AG09319 (cell line): ENCODE data around the gene TOGARAM2.

Experiments used
- DNase-seq: peaks from one replicate; pipeline ENCODE4 v3.0.0-alpha.2; 2010; ENCODE audit warnings: low read depth; ENCODE audit errors: extremely low read depth
- TF ChIP-seq, protein P1 (sequence below): IDR thresholded peaks from 2 replicates; pipeline ENCODE4 v1.5.1; 2011; ENCODE audit warnings: low read depth, mild to moderate bottlenecking, inconsistent platforms, low read length, moderate library complexity

Gene TOGARAM2

DNA sequence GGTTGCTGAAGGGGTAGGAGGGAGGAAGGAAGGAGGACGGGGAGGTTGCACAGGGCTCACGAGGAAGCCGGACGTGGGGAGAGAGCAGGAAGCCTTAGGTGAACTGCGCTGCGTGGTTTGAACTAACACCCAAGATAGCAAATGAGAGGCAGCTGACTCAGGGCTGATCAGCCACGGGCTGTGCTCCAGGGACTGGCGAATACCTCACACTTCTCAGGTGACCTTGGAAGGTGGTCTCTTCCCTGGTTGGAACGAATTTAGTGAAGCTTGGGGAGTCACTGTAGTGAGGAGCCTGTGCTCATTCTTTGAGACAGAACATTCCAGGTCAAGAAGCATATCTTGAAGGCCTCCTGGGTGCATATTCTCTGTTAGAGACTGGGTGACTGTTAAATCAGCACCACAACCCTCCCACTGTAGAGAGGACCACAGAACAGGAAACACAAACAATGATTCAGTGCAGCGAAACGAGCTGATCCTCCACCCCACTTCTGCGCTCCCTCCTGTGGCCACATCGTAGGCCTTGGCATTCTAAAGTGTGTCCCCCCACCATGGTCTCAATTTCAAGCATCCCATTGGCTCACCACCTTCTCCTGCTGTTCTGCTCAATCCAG is 33.8 kb downstream of the TOGARAM2 start:
- no peak for DNase-seq
- TF ChIP-seq, protein P1, sequence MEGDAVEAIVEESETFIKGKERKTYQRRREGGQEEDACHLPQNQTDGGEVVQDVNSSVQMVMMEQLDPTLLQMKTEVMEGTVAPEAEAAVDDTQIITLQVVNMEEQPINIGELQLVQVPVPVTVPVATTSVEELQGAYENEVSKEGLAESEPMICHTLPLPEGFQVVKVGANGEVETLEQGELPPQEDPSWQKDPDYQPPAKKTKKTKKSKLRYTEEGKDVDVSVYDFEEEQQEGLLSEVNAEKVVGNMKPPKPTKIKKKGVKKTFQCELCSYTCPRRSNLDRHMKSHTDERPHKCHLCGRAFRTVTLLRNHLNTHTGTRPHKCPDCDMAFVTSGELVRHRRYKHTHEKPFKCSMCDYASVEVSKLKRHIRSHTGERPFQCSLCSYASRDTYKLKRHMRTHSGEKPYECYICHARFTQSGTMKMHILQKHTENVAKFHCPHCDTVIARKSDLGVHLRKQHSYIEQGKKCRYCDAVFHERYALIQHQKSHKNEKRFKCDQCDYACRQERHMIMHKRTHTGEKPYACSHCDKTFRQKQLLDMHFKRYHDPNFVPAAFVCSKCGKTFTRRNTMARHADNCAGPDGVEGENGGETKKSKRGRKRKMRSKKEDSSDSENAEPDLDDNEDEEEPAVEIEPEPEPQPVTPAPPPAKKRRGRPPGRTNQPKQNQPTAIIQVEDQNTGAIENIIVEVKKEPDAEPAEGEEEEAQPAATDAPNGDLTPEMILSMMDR, result no peak

DNA sequence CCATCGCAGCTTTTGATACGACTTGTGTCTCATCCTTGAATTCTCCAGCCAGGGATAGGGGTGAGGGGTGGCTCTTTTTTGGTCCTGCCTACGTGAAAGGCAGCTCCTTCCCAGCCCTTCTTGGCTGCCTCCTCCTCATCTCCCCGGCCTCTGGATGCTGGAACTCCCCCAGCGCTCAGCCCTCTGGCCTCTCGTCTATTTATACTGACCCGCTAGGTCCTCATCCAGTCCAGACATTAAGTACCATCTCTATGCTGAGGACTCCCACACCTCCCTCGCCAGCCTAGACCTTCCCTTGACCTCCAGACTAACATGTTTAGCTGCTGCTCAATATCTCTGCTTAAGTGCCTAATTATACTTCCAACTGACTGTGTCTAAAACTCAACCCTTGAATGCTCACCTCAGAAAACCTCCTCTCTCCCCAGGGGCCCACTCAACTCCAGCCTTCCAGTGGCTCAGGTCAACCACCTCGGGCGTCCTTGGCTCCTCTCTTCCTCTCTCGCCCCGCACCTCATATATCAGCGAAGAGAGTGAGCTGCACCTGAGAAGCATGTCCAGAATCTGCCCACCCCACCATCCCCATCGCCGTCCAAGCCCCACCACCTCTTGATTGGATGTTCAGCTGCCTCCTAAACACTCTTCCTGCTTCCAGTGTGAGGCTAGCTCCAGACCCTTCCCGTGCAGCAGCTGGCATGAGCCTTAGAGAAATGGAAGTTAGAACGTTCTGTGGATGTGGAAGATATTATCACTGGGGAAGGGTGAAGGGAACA is 34.8 kb downstream of the TOGARAM2 start:
- no peak for DNase-seq
- TF ChIP-seq, protein P1, result no peak

DNA sequence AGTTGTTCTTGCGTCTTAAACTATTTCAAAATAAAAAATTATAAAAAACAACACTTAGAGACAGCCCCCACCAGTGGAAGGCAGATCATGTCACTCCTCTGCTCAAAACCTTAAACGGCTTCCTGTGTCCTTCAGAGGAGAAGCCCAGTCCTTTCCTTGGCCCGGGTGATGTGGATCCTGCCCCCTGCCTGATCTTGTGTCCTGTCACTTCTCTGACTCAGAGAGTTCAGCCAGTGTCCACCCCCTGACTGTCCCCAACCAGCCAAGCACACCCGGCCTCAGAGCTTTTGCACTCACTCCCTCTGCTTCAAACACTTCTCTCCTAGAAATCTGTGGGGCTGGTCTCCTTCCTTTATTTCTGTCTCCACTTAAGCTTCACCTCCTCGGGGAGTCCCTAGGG is 35.4 kb downstream of the TOGARAM2 start:
- TF ChIP-seq, protein P1, result no peak
- no peak for DNase-seq

DNA sequence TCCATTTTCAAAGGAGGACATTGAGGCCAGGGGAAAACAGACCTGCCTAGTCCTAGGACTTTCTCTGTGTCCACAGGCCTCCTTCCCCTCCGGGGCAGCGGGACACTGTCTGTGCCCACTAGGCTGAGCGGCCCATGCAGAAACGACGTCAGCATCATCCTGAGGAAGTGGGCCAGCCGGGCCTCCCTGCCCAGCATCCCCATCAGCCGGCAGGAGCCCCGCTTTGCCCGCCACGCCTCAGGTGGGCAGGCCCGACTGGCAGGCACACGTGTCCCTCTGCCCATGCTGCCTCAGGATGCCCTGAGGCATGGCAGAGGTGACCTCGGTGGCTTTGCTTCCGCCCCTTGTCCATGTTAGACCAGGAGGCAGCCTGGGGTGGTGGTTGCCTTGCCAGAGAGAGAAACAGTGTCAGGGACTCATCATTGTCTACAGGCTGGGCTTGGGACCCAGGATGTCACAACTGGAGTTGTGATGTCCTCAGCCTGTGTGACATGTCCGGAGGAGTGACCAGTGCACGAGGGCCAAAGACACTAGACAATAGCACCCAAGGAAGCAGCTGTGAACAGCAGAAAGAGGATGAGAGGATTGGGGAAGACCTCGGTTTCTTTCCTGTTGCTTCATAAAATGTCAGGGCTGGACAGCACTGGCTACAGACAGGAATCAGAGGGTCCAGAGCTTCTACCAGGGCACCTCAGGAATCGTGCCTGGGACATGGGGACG is 36.8 kb downstream of the TOGARAM2 start:
- TF ChIP-seq, protein P1, result no peak
- no peak for DNase-seq

DNA sequence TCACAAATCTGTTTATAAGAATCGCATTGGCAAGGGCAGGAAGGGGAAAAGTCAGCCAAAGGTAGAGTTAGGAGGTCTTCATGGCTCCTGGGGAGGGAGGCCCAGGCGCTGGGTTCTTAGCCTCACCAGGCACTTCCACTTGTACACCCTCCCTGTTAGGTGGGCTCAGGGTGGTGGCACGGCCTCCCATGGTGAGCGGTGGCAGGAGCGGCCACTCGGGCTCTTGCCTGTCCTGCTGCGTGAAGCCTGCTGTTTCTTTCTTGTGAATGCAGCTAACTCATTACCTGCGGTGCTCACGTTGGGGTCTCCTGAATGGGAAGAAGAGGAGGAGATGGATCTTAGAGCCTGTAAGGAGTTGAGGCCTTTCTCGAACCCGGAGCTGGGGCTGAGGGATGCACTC is 40.8 kb downstream of the TOGARAM2 start:
- no peak for DNase-seq
- TF ChIP-seq, protein P1, result no peak

DNA sequence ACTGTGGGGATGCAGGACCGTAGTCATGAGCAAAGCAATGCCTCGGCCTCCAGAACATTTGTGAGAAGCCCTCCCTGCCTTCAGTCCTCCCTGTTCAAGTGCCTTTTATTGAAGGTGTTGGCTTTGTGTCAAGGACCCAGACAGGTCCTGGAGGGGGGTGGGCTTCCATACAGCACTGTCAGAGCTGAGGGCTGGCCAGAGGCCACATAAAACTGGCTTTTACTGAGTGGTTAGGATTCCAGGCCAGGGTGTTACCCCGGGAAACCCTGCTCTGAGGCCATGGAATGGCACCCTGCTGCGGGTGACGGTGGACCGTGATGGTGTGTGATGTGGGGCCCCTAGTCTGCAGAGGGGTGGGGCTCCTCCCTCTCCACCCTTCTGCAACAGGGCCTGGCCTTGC is 41.6 kb downstream of the TOGARAM2 start:
- TF ChIP-seq, protein P1, result no peak
- no peak for DNase-seq

DNA sequence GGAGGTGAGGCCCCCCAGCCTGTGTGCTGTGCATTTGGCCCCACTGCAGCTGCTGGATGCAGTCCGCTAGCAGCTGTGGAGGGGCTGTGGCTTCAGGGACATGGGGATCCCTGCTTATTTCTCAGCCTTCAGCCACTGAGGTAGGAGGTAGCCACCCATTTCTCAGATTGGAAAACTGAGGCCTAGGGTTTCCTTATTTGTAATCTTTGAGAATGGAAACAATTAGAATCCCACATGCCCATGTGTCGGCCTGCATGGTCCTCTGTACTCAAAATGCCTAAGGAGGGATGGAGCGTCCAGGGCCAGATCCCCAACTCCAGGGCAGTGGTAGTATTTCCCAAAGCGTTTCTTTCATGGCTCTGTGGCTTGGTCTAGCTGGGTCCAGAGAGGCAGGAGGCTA is 42.1 kb downstream of the TOGARAM2 start:
- DNase-seq, result no peak

More for the DNA sequence above, 42.1 kb downstream of the TOGARAM2 start:
- TF ChIP-seq, protein P1, result no peak
